Esophagus muscularis mucosa (tissue), 4 donors: ENCODE results near the gene TEAD1.

Experiments
- CTCF ChIP-seq, 3 experiments: fragments of 200-600 bp in 2 of 3; fragments of 450-650 bp in 1 of 3; sonication (generic) in 2 of 3; IDR thresholded peaks; one replicate each; pipeline ENCODE4 v1.5.1; 2017 to 2019; ENCODE audit warnings: antibody characterized with exemption in 3 of 3, mild to moderate bottlenecking in 2 of 3, moderate library complexity in 1 of 3
- EP300 ChIP-seq: sonication (generic); formaldehyde crosslinking; IDR thresholded peaks from one replicate; pipeline ENCODE4 v1.6.1; 2017; ENCODE audit warnings: antibody characterized with exemption
- POLR2A ChIP-seq: fragments of 450-650 bp; IDR thresholded peaks from one replicate; pipeline ENCODE4 v1.6.1; 2017; ENCODE audit warnings: antibody characterized with exemption, moderate library complexity, mild to moderate bottlenecking, low read depth
- POLR2AphosphoS5 ChIP-seq, 2 donors: sonication (generic); formaldehyde crosslinking; IDR thresholded peaks; one replicate each; pipeline ENCODE4 v1.6.1; 2017; ENCODE audit warnings: antibody characterized with exemption in 2 of 2

GRCh38 chr11:12968826-12969225 is 294.6 kb downstream of the TEAD1 start:
- no peak for TF ChIP-seq CTCF (IDR thresholded peaks at IDR 0.05)
- no peak for TF ChIP-seq EP300
- TF ChIP-seq POLR2AphosphoS5 (IDR thresholded peaks at IDR 0.05) = no peak
- no peak for TF ChIP-seq POLR2A
